Measurements from ENCODE around the gene DNAJB6. TPM values are rescaled to one million over a fixed set of nuclear protein-coding genes. Genes with fewer than 3 reads are reported as not detected.

The DNAJB6 gene
- polyA plus RNA-seq, 4 donors, result 144 to 171 (median 163) TPM

DNA sequence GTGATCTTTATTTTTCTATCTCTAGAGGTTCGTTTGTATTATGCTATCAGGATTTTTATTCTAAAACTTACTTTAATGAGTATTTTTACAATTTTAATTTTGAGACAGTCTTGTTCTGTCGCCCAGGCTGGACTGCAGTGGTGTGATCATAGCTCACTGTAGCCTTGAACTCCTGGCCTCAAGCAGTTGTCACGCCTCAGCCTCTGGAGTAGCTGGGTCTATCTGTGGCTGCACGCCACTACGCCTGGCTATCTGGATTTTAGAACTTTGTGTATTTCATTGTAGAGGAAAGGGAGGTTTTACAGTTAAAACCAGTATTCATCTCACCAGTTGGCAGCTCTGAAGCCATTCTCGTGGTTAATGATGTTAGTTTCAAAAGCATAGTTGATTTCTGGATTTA lies 25.9 kb downstream of the DNAJB6 start:
- DNase-seq (ENCODE audit: low read depth in 4 of 4, low spot score in 3 of 4), result no peak

DNA sequence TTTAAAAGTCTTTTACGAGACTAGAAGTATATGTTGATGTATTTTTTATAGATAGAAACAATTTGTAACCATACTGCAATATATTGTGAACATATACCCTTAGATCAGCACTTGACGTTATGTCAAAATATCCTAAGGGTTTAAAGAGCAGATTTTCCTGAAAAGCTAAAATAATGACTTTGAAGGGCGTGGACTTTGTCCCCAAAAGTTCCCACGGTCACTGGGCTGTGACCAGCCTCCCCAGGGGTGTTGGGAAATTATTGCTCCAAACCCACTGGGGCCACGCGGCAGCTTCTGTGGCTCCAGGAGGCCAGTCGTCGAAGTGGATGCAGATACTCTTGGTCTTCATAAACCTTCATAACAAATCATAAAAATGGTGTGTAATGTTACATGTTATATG lies 29.9 kb downstream of the DNAJB6 start:
- no peak for DNase-seq (ENCODE audit: low read depth in 4 of 4, low spot score in 3 of 4)

DNA sequence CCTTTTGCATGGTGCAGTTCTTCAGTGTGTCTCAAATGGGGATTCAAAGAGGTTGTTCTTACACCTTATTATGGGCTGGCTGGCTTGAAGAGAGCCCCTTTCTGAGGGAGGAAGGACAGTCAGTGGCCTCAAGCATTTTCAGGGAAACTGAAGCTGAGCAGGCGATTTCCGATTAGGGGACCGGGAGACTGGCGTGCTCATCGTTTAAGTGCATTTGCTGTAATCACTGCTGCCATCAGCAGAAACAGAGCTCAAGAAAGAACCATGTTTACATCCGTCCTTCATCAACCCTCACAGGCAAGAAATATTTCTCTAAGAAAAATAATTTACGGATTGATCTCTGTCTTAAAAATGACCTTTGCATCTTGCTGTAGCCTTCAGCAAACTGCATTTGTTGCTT lies 32.2 kb downstream of the DNAJB6 start:
- DNase-seq (ENCODE audit: low read depth in 4 of 4, low spot score in 3 of 4), result no peak

DNA sequence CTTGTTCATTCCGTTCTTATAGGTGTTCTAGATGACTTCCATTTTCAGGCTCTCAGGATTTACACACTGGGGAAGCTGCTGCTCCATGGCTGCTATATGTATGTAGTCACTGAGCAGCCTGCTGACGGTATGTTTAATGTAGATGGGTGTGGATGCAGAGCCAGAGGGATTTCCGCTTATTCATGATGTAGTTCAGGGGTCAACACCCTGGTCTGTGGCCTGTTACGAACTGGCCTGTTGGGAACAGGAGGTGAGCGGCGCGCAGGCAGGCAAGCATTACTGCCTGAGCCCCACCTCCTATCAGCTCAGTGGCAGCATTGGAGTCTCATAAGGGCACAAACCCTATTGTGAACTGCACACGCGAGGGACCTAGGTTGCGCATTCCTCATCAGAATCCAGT lies 33.9 kb downstream of the DNAJB6 start:
- DNase-seq (ENCODE audit: low read depth in 4 of 4, low spot score in 3 of 4), result no peak

DNA sequence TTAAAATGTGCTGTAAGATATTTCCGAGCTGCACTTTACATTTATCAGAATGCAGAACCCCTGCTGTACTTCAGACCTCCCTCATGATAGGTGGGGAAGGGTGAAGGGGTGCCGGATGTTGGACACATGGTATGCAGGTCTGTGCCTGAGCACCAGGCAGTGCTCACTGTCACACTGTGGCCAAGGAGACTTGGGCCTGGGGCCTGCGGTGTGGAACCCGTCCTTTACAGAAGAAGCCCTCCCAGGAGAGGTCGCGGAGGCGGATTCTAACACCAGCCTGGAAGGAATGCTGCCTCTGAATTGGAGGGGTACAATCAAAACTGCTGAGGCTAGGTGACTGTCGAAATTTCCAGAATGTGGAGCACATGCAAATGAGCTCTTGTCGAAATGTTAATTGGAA lies 34.5 kb downstream of the DNAJB6 start:
- DNase-seq (ENCODE audit: low read depth in 4 of 4, low spot score in 3 of 4), result no peak

DNA sequence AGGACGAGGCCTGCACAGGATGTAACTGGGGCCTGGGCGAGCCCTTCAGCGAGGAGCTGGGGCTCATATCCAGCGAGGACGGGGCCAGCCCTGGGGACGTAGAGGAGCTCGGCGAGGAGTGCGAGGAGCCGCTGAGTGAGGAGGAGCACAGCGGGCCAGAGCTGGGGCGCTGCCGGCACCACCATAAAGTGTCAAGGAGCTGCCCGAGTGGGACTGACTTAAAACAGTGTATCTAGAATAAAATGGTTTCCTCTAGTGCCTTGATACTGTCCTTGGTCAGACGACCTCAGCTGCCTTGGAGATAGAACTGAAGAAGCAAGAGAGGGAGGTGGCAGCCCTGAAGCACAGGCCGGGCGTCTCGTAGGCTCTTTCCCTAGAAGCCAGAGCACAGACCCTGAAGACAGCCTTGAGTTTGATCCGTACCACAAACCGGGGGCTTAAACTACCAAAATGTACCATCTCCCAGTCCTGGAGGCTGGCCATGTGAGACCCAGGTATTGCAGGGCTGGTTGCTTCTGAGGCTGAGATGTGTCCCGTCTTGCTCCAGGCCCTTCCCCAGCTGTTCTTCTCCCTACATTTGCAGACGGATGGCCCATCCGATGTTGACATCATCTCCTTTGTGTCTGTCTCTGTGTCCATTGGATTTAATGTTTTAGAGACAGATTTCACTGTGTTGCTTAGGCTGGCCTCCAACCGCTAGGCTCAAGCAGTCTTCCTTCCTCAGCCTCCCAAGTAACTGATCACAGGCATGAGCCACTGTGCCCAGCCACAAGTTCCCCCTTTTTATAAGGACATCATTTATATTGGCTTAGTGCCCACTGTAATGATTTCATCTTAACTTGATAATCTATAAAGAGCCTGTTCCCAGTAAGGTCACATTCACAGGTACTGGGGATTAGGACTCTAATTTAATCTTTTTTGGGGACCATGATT lies 35.8 kb downstream of the DNAJB6 start:
- no peak for DNase-seq (ENCODE audit: low read depth in 4 of 4, low spot score in 3 of 4)

DNA sequence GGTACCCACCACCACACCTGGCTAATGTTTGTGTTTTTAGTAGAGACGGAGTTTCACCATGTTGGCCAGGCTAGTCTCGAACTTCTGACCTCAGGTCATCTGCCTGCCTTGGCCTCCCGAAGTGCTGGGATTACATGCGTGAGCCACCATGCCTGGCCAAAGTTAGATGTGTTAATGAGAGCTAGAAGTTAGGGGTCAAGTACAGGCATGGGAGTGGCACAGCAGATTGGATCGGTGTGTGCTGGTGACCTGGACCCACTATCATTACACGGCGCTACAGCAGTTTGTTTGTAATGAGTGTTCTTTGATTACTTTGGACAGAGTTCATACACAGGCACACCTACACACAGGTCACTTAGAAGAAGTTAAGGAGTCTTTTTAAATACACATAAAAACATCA lies 36.7 kb downstream of the DNAJB6 start:
- DNase-seq (ENCODE audit: low read depth in 4 of 4, low spot score in 3 of 4), result no peak

DNA sequence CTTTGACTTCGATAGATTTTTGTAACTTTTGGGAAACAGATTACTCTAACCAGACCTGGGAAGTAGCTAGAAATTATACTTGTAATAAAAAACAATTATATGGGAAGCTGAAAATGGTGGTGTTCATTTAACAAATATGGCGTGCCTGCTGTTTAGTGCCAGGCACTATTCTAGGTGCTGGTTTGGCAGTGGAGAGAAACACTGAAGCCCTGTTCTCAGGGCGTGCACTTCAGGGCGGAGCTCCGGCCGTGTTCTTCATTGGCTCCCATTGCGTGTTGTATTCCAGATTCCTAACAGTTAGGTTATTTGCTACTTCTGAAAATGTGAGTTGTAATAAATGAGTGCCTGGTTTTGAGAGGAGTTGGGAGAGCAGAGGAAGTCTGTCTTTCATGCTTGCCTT lies 38.6 kb downstream of the DNAJB6 start:
- DNase-seq (ENCODE audit: low read depth in 4 of 4, low spot score in 3 of 4), result no peak

DNA sequence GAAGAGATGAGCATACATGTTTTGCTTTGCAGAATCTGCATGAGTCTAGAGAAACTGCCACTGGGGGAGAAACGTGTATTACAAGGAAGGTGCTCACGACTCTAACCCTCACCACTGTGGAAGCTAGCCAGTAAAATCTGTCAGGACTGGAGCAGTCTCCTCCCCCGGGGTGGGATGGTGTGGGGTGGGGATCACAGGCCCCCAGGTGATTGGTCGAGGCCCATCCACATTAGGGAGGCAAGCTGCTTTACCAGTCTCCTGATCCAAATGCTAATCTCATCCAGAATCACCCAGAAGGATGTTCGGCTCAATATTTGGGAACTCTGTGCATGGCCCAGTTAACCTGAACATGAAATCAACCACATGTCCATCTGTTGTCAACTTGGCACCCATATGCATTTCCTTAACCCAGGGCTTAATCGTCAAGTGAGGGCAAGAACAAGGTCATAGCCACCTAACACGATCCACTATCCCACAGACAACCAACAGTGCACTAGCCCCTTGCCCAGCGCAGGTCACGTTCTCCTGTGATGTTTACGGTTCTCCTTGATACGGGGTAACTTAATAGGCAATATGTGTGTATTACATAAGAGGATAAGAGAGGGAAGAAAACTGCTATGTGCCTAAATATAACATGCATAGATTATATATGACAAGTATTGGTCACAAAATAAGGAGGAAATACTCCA lies 40.8 kb downstream of the DNAJB6 start:
- no peak for DNase-seq (ENCODE audit: low read depth in 4 of 4, low spot score in 3 of 4)

DNA sequence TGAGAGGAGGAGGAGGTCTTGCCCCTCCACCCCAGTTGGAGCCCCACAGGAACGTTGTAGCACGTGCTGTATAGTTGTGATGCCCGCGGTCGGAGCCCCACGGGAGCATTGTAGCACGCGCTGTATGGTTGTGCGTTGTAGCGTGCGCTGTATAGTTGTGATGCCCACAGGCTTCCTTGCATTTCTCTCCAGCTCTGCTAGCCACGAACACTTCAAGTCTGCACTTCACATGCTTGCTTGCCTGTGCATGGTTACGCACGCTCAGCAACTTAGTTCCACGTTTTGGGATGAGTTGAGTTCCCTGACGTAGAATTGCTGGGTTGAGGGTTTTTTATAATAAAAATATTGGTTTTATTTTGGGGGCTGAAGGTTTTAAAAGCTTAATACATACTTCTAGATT lies 41.6 kb downstream of the DNAJB6 start:
- no peak for DNase-seq (ENCODE audit: low read depth in 4 of 4, low spot score in 3 of 4)

DNA sequence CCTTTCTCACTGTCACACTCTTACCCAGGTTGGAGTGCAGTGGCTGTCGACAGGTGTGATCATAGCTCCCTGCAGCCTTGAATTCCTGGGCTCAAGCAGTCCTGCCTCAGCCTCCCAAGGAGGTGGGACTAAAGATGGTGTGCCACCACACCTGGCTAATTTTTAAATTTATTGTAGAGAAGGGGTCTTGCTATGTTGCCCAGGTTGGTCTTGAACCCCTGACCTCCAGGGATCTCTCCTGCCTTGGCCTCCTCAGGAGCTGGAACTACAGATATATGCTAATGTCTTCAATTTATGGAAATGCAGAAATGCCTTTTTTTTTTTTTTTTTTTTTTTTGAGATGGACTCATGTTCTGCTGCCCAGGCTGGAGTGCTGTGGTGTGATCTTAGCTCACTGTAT lies 42.7 kb downstream of the DNAJB6 start:
- DNase-seq (ENCODE audit: low read depth in 4 of 4, low spot score in 3 of 4), result no peak

DNA sequence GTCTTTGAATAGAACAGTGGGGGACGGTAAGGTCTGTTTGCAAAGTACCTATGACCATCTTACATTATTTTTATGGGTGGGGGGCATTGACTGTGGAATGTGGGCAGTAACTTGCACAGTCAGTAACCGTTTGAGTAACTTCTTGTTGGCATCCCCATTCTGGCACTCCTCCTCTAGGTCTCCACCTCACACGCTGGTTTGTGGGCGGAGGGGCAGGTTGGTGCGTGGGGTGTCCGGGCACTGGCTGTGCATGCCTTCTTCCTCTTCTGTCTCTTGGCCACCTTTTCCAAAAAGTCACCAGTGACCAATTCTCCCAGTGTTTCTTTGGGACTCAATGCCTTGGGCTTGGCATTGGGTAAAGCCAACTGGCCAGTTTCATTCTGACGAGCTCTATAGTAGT lies 43.6 kb downstream of the DNAJB6 start:
- no peak for DNase-seq (ENCODE audit: low read depth in 4 of 4, low spot score in 3 of 4)

DNA sequence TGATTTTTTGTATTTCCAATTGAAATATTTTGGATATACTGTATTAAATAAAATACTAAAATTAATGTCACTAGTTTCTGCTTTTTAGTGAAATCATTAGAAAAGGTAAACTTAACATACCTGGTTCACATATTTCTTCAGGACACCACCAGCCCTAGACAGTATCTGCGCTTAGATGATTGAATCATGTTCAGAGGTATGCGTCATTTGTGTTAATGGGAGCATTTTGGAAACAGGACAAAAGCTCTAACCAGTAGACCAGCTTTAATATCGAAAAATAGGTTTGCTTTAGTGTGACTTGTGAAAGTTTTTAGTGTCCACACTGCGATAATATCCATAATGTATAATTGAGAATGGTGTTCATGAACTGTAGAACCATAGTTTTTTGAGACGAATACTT lies 47.1 kb downstream of the DNAJB6 start:
- no peak for DNase-seq (ENCODE audit: low read depth in 4 of 4, low spot score in 3 of 4)

DNA sequence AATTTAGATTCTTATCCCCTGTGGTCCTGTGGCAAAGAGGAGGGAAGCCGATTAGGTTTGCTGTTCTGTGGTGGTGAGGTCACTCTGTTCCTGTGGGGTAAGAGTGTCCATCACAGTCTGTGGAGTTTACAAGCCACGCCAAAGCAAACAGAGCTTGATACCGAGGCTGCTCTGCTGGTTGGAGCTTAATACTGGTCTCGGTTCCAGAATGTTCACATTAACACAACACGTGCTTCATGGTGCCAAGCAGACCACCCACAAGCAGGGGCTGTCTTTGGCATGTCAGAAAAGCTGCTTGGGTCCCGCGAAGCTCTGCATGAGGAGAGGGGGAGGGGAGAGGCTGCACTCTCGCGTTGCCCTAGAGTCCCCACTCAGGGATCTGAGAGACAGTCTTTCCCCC lies 47.5 kb downstream of the DNAJB6 start:
- DNase-seq (ENCODE audit: low read depth in 4 of 4, low spot score in 3 of 4), result no peak

DNA sequence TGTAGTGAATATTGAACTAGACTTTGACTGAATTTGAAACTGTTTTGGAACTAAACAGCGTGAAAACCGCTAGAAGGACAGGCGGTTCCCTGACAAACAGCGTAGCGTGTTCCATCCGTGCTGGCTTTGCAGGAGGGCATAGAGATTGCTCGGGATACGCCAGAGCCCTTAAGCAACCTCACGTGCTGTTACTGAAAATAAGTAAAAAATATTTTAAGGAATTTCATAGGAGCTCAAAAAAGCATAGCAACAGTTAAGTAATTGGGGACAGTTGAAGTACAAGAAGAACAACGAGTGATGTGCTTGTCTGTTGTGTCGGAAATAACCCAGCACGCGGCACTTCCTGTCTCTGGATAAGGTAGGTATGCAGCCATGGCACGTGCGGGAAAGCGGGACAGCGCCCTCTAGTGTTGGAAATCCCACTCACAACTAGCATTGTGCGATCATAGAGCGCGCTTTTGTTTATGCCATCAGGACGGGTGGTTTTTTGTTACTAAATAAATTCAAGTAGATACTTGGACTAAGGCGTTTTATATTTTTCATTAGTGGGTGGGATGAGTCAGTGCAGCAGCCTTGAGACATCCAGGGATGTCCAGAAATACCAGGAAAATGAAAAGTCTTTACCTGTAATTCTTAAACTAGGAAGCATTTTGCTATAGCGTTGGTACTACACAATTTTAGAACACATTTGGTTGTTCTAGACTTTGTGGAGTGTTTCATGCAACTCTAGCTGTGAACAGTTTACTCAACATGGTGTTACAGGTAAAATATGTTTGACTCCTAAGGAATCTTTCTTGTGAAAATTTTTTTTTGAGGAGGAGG lies 50.4 kb downstream of the DNAJB6 start:
- DNase-seq (ENCODE audit: low read depth in 4 of 4, low spot score in 3 of 4), result peak in 3 of 4 donors; percentile 31 to 62 (median 53)

DNA sequence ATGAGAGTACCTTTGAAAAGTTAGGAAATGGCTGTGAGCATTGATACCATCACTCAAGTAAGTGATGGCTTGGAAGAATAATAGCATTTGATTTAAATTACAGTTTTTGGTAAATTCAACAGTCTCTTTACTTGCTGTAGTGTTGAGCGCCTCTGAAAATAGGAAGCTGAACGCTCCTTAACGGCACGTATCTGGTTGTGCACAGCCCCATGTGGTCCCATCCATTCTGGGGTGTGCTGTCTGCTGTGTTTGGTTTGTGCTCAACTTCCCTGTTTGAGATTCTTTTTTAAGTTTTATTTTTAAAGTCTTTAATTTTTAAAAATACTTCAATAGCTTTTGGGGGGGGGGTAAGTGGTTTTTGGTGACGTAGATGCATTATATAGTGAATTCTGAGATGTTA lies 51.5 kb downstream of the DNAJB6 start:
- DNase-seq (ENCODE audit: low read depth in 4 of 4, low spot score in 3 of 4), result no peak

DNA sequence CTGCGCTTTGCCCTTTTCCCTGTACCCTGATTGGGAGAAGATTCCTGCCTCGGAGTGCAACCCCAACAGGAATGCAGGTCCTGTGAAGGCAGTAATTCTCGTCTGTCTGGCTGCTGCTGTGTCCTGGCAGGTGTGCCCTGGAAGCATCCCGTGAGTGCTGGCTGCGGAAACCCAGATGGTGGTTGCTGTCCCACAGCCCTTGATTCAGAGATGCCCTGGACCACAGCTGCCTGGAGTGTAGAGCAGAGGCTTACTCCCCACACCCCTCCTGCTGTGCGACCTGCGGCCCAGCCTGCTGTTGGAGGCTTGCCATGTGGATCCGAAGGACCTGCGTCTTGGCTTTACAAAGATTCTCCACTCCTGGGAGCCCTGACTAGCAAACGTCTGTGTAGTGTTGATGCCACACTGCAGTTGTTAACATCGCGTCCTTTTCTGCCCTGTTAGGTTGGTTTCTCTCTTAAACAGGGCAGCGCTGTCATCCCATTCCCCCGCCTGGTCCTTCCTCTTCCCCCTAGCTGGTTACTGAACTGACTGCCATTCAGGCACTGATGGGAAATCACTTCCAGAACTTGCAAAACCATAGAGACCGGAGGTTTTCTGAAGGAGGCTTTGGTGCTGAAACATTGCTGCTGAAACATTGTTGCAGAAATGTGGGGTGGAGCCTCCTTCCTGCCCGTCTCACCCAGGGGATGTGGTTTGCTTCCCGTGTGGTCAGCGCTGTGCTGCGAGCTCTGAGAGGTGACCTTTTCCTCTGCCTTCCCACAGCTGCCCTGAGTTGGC lies 53.3 kb downstream of the DNAJB6 start:
- DNase-seq (ENCODE audit: low read depth in 4 of 4, low spot score in 3 of 4), result no peak

DNA sequence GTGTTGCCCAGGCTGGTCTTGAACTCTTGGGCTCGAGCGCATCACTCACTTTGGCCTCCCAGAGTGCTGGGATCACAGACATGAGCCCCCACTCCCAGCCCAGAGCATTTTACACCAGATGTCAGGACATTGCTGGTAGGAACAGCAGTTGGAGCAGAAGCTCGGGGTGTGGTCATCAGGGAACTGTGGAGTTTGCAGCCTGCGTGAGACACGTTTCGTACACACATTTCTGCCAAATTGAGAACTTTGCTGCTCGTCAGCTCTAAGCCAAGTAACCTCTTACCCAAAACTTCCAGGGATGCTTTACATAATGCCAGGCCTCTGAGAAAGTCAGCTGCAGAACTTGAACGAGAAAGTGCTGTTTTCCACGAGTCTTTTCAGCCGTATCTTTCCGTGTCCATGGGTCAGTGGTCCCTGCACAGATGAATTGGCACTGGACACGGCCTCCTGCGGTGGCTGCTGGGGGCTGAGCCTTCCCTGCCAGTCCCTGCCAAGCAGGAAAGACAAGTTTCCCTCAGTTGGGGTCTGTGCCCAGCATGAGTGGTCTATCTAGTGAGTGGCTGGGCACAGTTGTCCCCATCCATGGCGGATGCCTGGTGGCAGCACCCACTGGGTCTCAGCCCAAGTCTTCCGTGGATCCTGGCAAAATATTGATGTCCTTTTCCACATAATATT lies 54.4 kb downstream of the DNAJB6 start:
- no peak for DNase-seq (ENCODE audit: low read depth in 4 of 4, low spot score in 3 of 4)

DNA sequence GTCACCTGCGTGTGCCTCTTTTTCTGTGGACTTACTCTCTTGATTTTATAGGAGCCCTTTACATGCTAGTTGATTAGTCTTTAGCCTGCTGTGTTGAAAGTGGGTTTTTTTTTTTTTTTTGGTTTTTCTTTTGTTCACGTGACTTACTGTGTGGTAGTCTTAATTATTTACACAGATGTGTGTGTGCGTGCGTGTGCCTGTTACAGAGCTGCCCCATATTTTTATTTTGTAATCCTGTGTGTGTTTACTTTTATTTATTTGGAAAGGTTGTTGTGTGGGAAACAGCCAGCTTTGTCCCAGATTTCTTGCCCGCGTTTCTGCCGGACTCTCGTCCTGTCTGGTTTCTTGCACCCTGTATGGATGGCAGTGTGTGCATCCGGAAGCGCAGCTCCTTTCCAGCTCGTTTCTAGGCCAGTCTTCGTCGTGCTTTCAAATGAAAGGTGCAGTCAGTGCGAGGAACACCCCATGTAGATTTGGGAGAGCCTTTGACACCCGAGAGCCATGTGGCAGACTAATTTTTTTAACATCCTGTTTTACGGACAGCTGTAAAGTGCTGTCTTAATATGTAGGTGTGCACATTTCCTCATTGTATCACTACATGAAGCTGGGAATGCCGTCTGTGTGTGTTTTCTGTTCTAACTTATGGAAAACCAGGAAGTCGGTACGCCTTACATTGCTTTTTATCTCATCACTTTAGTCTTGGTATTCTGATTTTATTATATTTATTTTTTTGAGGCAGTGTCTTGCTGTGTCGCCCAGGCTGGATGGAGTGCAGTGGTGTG lies 55.6 kb downstream of the DNAJB6 start:
- DNase-seq (ENCODE audit: low read depth in 4 of 4, low spot score in 3 of 4), result no peak

Data from left renal pelvis (tissue), 4 donors.